Panc1 (cell line): ENCODE data around the gene TOM1. TPM values are rescaled to one million over a fixed set of nuclear protein-coding genes. Genes with fewer than 3 reads are reported as not detected.
A peak's percentile ranks its signal among the peaks of the same experiment; 100 is the strongest.

Experiments used
- ATAC-seq: fragments of 200-7000 bp; cut with Tn5 transposase; 2 replicates; pipeline ENCODE4 v1.9.1; 2020; ENCODE audit warnings: mild to moderate bottlenecking, moderate library complexity
- BruUV-seq: library from RNA; stranded (reverse); fragments of 400-500 nt; replicated peaks from 2 replicates; lab custom pipeline; 2021; lab: Mats Ljungman, UMichigan
- CTCF ChIA-PET: fragments of 300-600 bp; sonication (Branson Sonifier 250); formaldehyde crosslinking; loops from one replicate; lab custom pipeline; 2022; ENCODE audit warnings: antibody characterized with exemption; lab: Charles Lee
- POLR2A ChIA-PET: fragments of 300-600 bp; sonication (Branson Sonifier 250); formaldehyde crosslinking; loops from one replicate; lab custom pipeline; 2022; ENCODE audit warnings: antibody characterized with exemption; lab: Charles Lee
- DNase-seq: peaks from one replicate; pipeline ENCODE4 v3.0.0-alpha.2; 2010; ENCODE audit warnings: low read depth, low spot score
- H3K27ac ChIP-seq: 2 replicates; pipeline ENCODE4 v1.5.1; 2011; ENCODE audit warnings: mild to moderate bottlenecking, low read length, inconsistent platforms
- H3K27me3 ChIP-seq: fragments of 200-500 bp; sonication (Bioruptor generic); 2 replicates; pipeline ENCODE4 v1.6.0; 2014; ENCODE audit warnings: low read length, inconsistent platforms; ENCODE audit not compliant: control insufficient read depth, insufficient read depth
- H3K36me3 ChIP-seq: fragments of 200-500 bp; sonication (Bioruptor generic); 2 replicates; pipeline ENCODE4 v1.5.1; 2014; ENCODE audit warnings: inconsistent platforms, mild to moderate bottlenecking, low read length, moderate library complexity; ENCODE audit not compliant: control insufficient read depth, insufficient read depth
- H3K4me1 ChIP-seq: 2 replicates; pipeline ENCODE4 v1.5.1; 2011; ENCODE audit warnings: inconsistent platforms, mild to moderate bottlenecking, low read length, moderate library complexity; ENCODE audit not compliant: control insufficient read depth, insufficient read depth
- H3K4me3 ChIP-seq, 2 experiments: 2 replicates each; pipeline ENCODE4 v1.5.1; 2011 to 2012; ENCODE audit warnings: low read depth in 2 of 2, low read length in 2 of 2, mild to moderate bottlenecking in 2 of 2, inconsistent platforms in 1 of 2, moderate library complexity in 1 of 2
- H3K9me3 ChIP-seq: fragments of 200-500 bp; sonication (Bioruptor generic); 2 replicates; pipeline ENCODE4 v1.5.1; 2014; ENCODE audit warnings: low read depth, mild to moderate bottlenecking, inconsistent platforms, low read length, moderate library complexity; ENCODE audit not compliant: control insufficient read depth, insufficient read depth
- CTCF ChIP-seq: fragments of 450-650 bp; IDR thresholded peaks from 2 replicates; pipeline ENCODE4 v1.5.1; 2017; ENCODE audit warnings: mild to moderate bottlenecking
- POLR2AphosphoS5 ChIP-seq: IDR thresholded peaks from 2 replicates; pipeline ENCODE4 v1.6.1; 2012; ENCODE audit warnings: mild to moderate bottlenecking, low read depth, low read length, moderate library complexity
- REST ChIP-seq, 2 experiments: IDR thresholded peaks; 2 replicates each; pipeline ENCODE4 v1.6.1; 2011 to 2012; ENCODE audit warnings: low read depth in 2 of 2, control low read depth in 1 of 2, low read length in 1 of 2, mild to moderate bottlenecking in 1 of 2, moderate library complexity in 1 of 2; ENCODE audit not compliant: insufficient read depth in 1 of 2
- SIN3A ChIP-seq: IDR thresholded peaks from 2 replicates; pipeline ENCODE4 v1.6.1; 2012; ENCODE audit warnings: low read depth, mild to moderate bottlenecking, low read length, moderate library complexity, borderline replicate concordance; ENCODE audit not compliant: insufficient read depth
- TCF7L2 ChIP-seq: IDR thresholded peaks from 2 replicates; pipeline ENCODE4 v1.6.1; 2011; ENCODE audit warnings: mild to moderate bottlenecking, low read depth, low read length, inconsistent platforms
- in situ Hi-C: cut with HindIII; loops from 2 replicates; pipeline ENCODE4 v1.10.0; 2016; ENCODE audit warnings: low sequenced_read_pairs, low pct_unique_long_range_greater_than_20kb
- intact Hi-C: fragments of 100-400 bp; cut with micrococcal nuclease; formaldehyde crosslinking; loops from one replicate; pipeline ENCODE4 v1.10.0; 2022; ENCODE audit not compliant: unreplicated experiment
- total RNA-seq: library from RNA; stranded (reverse); gene quantifications from one replicate; pipeline ENCODE4 v1.2.1, GENCODE V29; 2021; ENCODE audit not compliant: unreplicated experiment

TOM1 gene
- total RNA-seq, 1 experiment from 2014 or later, result 32.7 TPM

- POLR2A ChIA-PET, result no interaction called here
- no TSS peak for BruUV-seq
- H3K27ac ChIP-seq, result peak within 1 kb of the TSS; percentile 90
These were observed 42.1 kb upstream of the TOM1 start, which contains the start of gene HMGXB4 for GRCh38 chr22:35257321-35258190. HMGXB4 (plus strand) TSS chr22:35257493; CDS start chr22:35262391, 4,898 bp downstream.

More at GRCh38 chr22:35257321-35258190, 42.1 kb upstream of the TOM1 start, which contains the start of gene HMGXB4:
- peaks cover 5% of the 10 kb centered on the region for H3K36me3 ChIP-seq
- ATAC-seq, result peak; percentile 96
- TF ChIP-seq SIN3A, result 0 out of 2 replicates have a peak, but pooled peaks have one; percentile 58
- 0 out of 2 replicates have a peak, but pooled peaks have one; percentile 23 for TF ChIP-seq CTCF
- 0 out of 4 replicates have a peak, but pooled peaks of 1 of the 2 experiments have one; percentile 37 for TF ChIP-seq REST (IDR thresholded peaks at IDR 0.05; ENCODE audit: insufficient read depth in 1 of 2, low read depth in 2 of 2, low read length in 1 of 2)
- peak; percentile 42; the same call in 1 of the 2 replicates for TF ChIP-seq POLR2AphosphoS5
- TF ChIP-seq TCF7L2, result no peak; the same call in 1 of the 2 replicates
- no peak for DNase-seq
- CTCF ChIA-PET, result interaction anchor here (0.6 kb wide), 1 partner anchor 240 kb away, joined by 3 read pairs; no protein-coding TSS in a partner anchor
- peak within 1 kb of the TSS; percentile 74 to 90 for H3K4me3 ChIP-seq
- H3K4me1 ChIP-seq, result peaks cover 11% of the 10 kb centered on the region; the same call in 1 of the 2 replicates
- no peaks in the 10 kb centered on the region for H3K27me3 ChIP-seq
- intact Hi-C loops (no loop called here), in situ Hi-C loops (no loop called here)
- no peaks in the 10 kb centered on the region for H3K9me3 ChIP-seq
